ENCODE measurements around the gene PTPN1.

The PTPN1 gene

GRCh38 chr20:50516935-50517816 is 7.0 kb downstream of the PTPN1 start (continued):
- TF ChIP-seq ZNF140 (tag by site-specific recombination; IDR thresholded peaks at IDR 0.05) = no peak
- TF ChIP-seq ZBTB10 (tag by site-specific recombination; IDR thresholded peaks at IDR 0.05) = no peak
- no peak for TF ChIP-seq ZNF138 (tag by site-specific recombination; IDR thresholded peaks at IDR 0.05; ENCODE audit: borderline replicate concordance)
- no peak for TF ChIP-seq ZNF580 (tag by site-specific recombination; IDR thresholded peaks at IDR 0.05)
- TF ChIP-seq IKZF3 (tag by site-specific recombination; IDR thresholded peaks at IDR 0.05) = no peak
- TF ChIP-seq RBAK (tag by site-specific recombination; IDR thresholded peaks at IDR 0.05) = no peak
- TF ChIP-seq ZNF571 (tag by site-specific recombination; IDR thresholded peaks at IDR 0.05) = no peak
- TF ChIP-seq ZNF692 (tag by site-specific recombination; IDR thresholded peaks at IDR 0.05) = no peak
- TF ChIP-seq HOXA7 (CRISPR knock-in tag; IDR thresholded peaks at IDR 0.05; ENCODE audit: borderline replicate concordance) = no peak
- no peak for TF ChIP-seq ZNF324 (tag by site-specific recombination; IDR thresholded peaks at IDR 0.05)
- TF ChIP-seq ZNF18 (tag by site-specific recombination; IDR thresholded peaks at IDR 0.05) = peak; percentile 71; the same call in 1 of the 2 replicates
- TF ChIP-seq ZNF560 (tag by site-specific recombination; IDR thresholded peaks at IDR 0.05; ENCODE audit: borderline replicate concordance) = no peak
- TF ChIP-seq SETDB1 (IDR thresholded peaks at IDR 0.05; ENCODE audit: insufficient read length, low read length) = no peak
- TF ChIP-seq KLF9 (tag by site-specific recombination; IDR thresholded peaks at IDR 0.05; ENCODE audit: low read depth) = 0 out of 2 replicates have a peak, but pooled peaks have one; percentile 18
- TF ChIP-seq SCRT1 (tag by site-specific recombination; IDR thresholded peaks at IDR 0.05; ENCODE audit: borderline replicate concordance) = peak; percentile 60; the same call in 1 of the 2 replicates
- TF ChIP-seq BCL6B (tag by site-specific recombination; IDR thresholded peaks at IDR 0.05) = no peak
- TF ChIP-seq ZNF449 (tag by site-specific recombination; IDR thresholded peaks at IDR 0.05) = no peak
- no peak for TF ChIP-seq ZNF112 (tag by site-specific recombination; IDR thresholded peaks at IDR 0.05)
- TF ChIP-seq TSHZ1 (tag by site-specific recombination; IDR thresholded peaks at IDR 0.05; ENCODE audit: borderline replicate concordance) = no peak
- no peak for TF ChIP-seq ZNF76 (tag by site-specific recombination; IDR thresholded peaks at IDR 0.05; ENCODE audit: borderline replicate concordance, low read depth)
- no peak for TF ChIP-seq ZFP3 (tag by site-specific recombination; IDR thresholded peaks at IDR 0.05; ENCODE audit: low read depth)
- TF ChIP-seq SP7 (tag by site-specific recombination; IDR thresholded peaks at IDR 0.05) = peak; percentile 61
- no peak for TF ChIP-seq ZNF501 (tag by site-specific recombination; IDR thresholded peaks at IDR 0.05)
- TF ChIP-seq ATF2 (tag by site-specific recombination; IDR thresholded peaks at IDR 0.05; ENCODE audit: low read depth) = no peak
